HG03354 (cell line): ENCODE measurements around the gene RAP1GDS1.
"Not testable (repeated sequence)": the region's sequence is repeated elsewhere in the genome, so short reads cannot be mapped to it uniquely, and the experiment has no call there.

ENCODE experiments used
- ATAC-seq: cut with Tn5 transposase; IDR thresholded peaks from one replicate; pipeline ENCODE4 v1.9.1; 2021; ENCODE audit warnings: mild to moderate bottlenecking; ENCODE audit not compliant: unreplicated experiment, poor library complexity, severe bottlenecking

RAP1GDS1 gene

DNA sequence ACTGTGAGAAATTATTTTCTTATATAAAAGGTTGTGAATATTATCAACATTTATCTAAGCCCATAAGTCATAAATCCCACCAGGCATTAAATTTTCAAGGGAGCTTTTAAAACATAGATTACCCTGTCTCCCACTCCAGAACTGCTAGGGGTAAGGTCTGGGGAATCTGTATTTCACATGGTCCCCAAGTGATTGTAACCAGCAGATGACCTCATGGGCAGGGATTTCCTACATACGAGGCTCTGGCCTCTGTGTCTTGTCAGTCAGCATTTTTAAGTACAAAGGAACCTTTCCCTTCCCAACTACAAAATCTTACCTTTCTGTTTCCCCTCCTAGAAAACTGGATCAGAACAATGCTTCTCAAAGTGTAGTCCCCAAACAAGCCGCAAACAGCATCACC lies 208.6 kb downstream of the RAP1GDS1 start:
- no peak for ATAC-seq

DNA sequence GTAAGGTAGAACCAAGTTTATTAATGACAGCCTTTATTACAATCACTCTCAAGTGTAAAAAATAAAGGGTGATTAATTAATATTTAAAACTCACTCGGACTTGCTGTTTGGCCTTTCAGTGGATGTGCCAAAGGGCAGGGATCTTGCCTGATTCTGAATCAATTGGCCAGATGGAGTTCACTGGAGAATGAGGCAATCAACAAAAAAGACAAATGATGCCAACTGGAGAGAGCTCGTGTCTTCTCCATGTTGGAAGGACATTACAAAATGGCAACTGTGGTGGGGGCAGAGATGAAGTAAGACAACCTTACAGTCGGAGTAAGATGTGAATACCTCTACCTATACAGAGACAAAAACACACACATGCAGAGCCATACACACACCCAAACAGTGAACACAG lies 209.2 kb downstream of the RAP1GDS1 start:
- no peak for ATAC-seq

DNA sequence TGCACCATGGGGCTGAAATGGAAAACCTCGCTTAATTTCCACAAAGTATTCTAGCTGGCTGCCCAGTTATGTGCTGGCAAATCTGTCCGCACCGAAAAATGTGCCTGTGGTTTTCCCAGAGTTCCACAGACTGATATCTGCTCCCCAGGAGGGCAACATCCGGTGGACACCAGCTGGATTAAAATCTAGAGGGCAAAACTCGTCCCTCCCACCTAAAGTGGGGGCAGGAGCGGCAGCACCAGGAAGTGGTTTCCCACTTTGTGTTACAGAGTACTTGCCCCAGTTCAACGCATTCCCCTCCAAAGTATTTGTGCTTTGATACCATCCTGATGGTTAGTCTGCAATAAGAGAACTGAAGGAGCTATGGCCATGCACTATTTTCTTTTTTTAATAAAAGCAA lies 209.6 kb downstream of the RAP1GDS1 start:
- ATAC-seq: no peak

DNA sequence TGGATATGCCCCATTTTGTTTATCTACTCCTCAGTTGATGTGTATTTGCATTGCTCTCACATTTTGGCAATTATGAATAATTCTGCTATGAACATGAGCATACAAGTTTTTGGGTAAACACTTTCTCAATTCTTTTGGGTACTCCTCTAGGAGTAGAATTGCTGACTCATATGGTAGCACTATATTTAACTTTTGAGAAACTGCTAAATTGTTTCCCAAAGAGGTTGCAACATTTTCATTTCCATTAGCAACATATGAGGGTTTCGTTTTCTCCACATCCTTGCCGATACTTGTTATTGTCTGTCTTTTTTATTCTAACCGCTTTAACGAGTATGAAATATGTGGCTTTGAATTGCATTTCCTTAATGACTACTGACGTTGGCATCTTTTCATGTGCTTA lies 211.9 kb downstream of the RAP1GDS1 start:
- no peak for ATAC-seq

DNA sequence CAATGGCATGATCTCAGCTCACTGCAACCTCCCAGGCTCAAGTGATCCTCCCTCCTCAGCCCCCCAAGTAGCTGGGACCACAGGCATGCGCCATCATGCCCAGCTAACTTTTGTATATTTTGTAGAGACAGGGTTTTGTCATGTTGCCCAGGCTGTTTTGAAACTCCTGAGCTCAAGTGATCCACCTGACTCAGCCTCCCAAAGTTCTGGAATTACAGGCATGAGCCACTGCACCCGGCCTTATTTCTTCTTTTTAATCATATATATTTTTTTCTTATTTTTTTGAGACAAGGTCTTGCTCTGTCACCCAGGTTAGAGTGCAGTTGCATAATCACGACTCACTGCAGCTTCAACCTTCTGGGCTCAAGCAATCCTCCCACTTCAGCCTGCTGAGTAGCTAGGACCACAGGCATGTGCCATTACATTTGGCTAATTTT lies 213.2 kb downstream of the RAP1GDS1 start:
- no peak for ATAC-seq

DNA sequence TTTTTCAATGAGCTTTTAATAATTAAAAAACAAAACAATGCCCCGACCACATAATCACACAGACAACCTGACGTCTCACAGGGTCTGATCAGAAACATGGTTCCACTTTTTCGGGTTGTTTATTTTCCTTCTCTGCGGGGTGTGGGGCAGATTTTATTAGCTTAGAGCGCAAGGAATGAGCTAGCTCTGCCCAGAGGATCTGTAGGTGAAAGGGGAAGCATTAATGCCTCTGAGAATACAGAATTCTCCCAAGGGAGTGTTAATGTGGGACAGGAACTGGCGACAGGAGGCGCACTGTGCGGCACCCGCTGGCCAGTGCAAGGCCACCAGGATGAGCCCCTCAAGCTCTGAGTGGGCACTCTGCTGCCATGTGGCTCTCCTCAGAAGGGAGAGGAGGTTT lies 215.7 kb downstream of the RAP1GDS1 start:
- no peak for ATAC-seq

DNA sequence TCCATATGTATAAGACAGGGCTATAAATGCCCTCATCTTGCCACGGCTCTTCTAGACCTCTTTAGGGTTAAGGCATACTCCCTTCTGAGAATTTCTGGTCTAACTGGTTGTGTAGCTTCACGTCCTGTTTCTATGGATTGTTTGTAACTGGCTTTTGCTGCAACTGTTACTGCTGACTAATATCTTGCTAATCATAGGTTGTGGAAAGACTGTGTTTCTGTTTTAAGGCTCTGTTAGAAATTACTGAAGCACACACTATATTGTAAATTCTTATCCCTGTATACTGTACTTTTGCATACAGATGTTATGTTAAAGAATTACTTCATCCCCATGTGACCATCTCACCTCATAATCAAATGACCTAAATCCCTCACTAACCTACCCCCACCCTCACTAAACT lies 218.4 kb downstream of the RAP1GDS1 start:
- not testable (repeated sequence) for ATAC-seq

DNA sequence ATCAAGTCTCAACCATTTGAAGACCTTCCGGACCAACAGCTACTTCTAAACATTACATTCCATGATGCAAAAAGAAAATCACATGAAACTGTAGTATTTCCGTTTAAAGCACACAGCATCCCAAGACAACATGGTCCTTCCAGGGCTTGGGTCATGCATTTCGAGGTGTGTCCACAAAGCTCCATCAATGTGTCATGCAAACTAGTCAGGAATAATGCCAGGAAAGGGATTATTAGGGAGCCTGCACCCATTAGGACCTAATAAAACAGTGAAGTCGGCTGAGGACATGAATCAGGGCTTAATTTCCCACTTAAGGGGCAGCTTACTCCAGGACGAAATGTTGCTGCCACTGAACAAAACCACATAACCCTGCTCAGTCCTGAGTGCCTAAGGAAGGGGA lies 219.4 kb downstream of the RAP1GDS1 start:
- ATAC-seq: no peak

DNA sequence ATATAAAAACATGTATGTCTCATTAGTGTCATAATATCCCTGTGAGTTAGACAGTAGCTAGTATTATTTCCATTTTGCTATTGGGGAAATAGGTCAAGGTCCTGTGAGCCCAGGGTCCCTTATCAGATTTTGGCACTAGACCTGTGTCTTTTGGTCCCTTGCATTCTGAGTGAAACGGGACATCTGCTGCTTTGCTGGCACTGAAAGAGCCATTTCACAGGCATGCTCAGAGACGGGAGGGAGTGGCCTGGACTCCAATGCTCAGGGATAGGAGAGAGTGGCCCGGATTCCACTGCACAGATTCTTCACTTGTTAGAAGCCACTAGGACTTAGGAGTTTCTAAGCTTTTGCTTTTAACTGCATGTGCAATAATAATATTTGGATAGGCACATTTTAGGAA lies 220.0 kb downstream of the RAP1GDS1 start:
- ATAC-seq: no peak

DNA sequence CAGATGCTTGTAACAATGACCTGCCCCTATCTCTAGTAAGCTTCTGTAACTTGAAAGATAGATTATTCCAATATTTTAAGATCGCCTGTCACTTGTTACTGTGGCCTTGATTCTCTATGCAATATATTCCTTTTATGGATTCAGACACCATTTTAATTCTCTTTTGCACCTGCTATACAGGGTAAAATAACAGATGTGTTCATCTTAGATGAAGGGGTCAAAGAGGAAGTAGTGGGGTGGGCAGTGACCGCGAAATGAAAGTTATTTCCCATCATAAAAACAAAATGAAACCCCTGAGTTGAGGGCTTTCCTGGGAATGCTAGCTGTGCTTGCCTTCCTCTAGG lies 221.3 kb downstream of the RAP1GDS1 start:
- ATAC-seq: peak; percentile 34

DNA sequence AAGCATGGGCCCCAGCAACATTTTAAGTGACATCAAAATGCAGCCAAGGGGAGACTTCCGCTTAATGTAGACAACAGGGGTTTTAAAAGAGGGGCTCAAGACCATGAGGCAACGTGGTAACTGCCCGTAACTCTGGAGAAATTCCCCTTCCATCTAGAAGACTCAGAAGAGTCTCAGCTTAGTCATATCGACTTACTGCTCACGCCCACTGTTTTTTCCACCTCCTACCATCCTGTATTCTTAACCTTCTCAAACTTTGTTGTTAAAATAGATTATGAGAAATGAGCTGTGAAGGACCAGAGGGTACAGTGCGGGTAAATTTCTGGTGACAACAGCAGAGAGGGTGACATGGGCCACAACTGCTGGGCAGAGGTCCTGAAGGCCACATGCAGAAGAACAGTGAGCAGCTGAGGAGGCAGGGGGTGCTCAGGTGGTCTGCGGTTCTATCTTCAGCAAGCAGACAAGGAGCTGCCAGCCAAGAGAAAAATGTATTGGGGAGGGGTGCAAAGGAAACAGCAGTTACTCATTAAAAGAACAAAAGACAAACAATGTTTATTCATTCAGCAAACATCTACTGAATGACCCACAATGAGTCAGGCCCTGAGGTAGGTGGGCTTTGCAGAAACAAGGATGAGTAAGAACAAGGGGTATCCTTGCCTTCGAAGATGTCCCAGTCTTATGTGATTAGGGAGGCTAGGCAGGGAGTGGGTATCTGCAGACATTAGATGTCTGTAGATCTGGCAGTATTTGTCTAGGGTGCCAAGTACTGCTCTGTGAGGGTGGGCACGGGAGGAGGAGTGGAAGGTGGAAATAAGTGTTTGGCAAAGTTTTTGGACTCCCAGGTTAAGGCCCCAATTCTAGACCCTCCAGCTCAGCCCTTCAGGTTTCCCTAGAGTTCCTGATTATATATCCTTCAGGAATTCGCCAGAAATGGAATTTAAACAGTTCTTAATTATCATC lies 221.9 kb downstream of the RAP1GDS1 start:
- peak; percentile 87 for ATAC-seq

DNA sequence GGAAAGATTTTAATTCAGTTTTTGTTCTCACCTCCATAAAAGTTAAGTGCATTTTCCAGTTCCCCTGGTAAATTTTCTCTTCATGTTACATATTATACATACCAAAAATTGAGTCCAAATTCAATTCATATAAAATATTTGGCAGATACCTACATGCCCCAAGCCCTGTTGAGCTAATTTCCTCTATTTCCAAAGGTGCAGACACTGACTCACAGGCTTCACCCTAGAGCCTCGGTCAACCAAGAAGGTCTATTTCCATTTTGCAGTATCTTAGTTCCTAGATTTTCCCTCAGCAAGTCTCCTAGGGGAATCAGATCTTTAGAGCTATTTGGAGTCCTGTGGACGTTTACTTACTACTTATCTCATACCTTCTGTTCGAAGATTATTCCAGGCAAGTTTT lies 222.8 kb downstream of the RAP1GDS1 start:
- ATAC-seq: no peak

DNA sequence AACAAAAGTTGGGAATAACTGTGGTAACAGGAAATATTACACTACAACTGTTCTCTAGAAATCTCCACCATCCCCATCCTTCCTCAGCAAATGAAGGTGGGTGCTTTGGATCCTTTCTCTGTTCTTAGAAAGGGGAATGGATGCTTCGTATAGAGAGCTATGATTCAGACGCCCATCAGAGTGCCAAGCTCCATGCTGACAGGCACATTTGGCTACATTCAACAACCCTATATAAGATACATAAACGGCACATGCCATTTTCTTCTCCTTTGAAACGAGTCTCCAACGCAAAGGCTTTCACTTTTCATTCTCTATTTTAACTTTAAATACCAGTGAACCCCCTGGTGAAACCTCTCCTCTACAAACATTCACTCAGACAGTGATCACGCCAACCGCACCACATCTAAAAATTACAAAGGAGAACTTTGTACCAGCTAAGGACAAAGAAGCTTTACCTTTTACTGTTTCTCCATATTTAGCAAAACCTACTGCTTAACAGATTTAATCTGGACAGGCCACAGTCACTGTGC lies 224.7 kb downstream of the RAP1GDS1 start:
- no peak for ATAC-seq

DNA sequence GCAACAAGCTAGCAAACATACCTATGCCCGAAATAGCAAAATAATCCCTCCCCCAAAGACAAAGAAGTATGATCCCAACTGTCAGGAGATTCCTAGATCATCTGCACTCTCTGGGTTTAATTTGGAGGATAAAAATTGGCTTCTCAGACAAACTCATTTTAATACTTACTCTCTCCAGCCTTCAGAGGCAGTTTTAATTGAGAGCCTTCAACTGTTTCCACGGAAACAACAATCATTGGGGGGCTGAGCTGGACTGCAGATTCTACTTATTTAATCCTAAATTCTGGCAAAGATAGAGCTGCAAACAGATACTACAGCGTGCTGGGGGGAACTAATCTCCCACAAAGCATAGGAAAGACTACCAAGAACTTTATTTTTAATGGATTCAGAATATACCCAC lies 229.1 kb downstream of the RAP1GDS1 start:
- no peak for ATAC-seq

DNA sequence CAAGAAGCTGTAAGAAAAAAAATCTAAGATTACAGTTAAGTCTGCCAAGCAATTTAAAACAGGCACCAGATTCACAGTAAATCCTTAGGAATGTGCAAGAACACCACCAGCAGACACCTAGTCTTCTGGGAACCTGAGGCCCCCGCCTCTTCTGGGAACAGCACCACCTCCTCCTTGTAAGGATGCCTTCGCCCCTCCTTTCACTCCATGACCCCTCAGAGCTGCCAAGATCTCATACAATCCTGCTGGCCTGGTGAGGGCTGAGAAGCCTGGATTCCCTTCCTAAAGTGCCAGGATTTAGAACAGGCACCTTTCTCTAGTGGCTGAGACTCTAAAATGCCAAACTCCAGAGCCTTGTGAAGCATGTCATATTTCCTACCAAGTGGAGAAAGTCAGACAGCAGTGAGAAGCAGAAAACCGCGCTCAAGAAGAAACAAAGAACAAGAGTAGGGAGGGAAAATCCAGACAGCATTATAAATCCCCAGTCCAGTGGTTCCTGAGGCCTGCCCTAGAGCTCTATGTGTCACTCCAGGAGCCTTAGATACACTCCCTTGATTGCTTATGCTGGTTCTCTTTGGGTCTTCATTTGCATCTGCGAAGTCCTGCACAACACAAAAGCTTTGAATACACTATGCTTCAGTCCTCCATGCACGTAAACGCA lies 230.8 kb downstream of the RAP1GDS1 start:
- ATAC-seq: no peak

DNA sequence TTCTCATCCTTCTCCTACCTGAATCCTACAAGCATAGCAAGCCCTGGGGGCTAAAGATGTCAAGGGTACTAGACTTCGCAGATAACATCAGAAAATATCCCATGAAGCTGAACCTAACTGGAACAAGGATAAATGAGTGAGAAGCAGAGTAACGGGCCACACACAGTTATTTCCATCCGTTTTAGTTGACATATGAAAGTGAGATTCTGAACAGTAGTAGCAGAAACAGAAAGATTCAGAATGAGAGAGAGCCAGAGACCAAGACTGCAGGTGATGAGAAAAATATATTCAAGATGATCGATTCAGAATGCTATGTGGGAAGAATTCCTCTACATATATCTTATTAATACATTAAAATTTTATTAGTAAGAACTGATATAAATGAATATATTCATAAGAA lies 232.1 kb downstream of the RAP1GDS1 start:
- ATAC-seq: peak; percentile 83
